Measurements from ENCODE around the gene RIPPLY2. TPM values are rescaled to one million over a fixed set of nuclear protein-coding genes. Genes with fewer than 3 reads are reported as not detected.

The RIPPLY2 gene
- total and polyA plus RNA-seq, 2 of the 4 experiments (the other 2 are of a cell fraction) = 0.32 TPM; not detected in 1

DNA sequence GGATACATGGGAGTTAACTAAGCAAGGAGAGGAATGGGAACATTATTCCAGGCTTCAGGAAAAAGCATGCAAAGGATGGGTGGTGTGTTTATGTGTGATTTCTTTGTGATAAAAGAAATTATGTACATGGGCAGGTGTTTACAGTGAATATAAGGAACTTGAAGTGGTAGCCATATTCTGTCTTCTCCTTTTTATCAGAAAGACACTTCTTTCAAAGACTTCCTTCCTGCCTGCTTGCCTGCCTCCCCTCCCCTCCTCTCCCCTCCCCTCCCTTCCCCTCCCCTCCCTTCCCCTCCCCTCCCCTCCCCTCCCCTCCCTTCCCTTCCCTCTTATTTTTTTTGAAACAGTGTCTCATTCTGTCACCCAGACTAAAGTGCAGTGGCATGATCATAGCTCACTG is 20.7 kb downstream of the RIPPLY2 start:
- no peak overlapping the region for H3K27ac ChIP-seq (ENCODE audit: insufficient read depth, low read length)
- H3K9ac ChIP-seq (ENCODE audit: low read depth, low read length) = no peak overlapping the region
- no peak overlapping the region for H3K4me2 ChIP-seq (ENCODE audit: low read depth, low read length)
- no peak overlapping the region for H2BK120ac ChIP-seq (ENCODE audit: low read depth, low read length)
- ChIA-PET CTCF (no interaction called here), POLR2A (ENCODE audit: unreplicated experiment) (no interaction called here)
- dilution Hi-C loops (cut with HindIII; ENCODE audit: low sequenced_read_pairs, unreplicated experiment) (no loop called here), in situ Hi-C loops (cut with MboI; ENCODE audit: low sequenced_read_pairs) (no loop called here), intact Hi-C loops (cut with micrococcal nuclease) (no loop called here)
- no peak overlapping the region for H2BK20ac ChIP-seq (ENCODE audit: low read depth, low read length)
- no peaks in the 10 kb centered on the region for H3K27me3 ChIP-seq (ENCODE audit: control insufficient read depth, insufficient read depth, low read length)
- ATAC-seq (ENCODE audit: low read depth) = no peak
- H2BK5ac ChIP-seq (ENCODE audit: low read depth, low read length, poor library complexity, severe bottlenecking) = no peak overlapping the region
- H2AFZ ChIP-seq (replicated peaks; ENCODE audit: low read length, poor library complexity) = no peak overlapping the region
- H3K79me1 ChIP-seq (ENCODE audit: low read depth in 1 of 2, low read length in 2 of 2) = peaks cover 5 to 29% of the 10 kb centered on the region in 2 experiments; a peak in 3 of 4 replicates
- no peak overlapping the region for H3K4me3 ChIP-seq (ENCODE audit: insufficient read depth, low read depth, low read length)
- H3K36me3 ChIP-seq (ENCODE audit: control insufficient read depth, insufficient read depth, low read length) = no peaks in the 10 kb centered on the region
- BruUV-seq (replicated peaks) = no TSS peak
- no peak overlapping the region for H3K56ac ChIP-seq (ENCODE audit: extremely low read depth, insufficient read depth, low read length)
- H3K9me3 ChIP-seq (ENCODE audit: control insufficient read depth, insufficient read depth, low read length) = no peaks in the 10 kb centered on the region
- H3K4ac ChIP-seq (ENCODE audit: low read depth, low read length) = no peak overlapping the region
- H4K20me1 ChIP-seq (ENCODE audit: insufficient read depth, low read length) = 0 out of 2 replicates have a peak, but pooled peaks cover under 1% of the 10 kb centered on the region
- H4K5ac ChIP-seq (ENCODE audit: low read depth, low read length) = no peak overlapping the region
- H2AK9ac ChIP-seq (replicated peaks; ENCODE audit: low read depth, low read length, poor library complexity) = no peak overlapping the region
- H3K4me1 ChIP-seq (ENCODE audit: control insufficient read depth, insufficient read depth, low read length) = no peaks in the 10 kb centered on the region
- H4K8ac ChIP-seq (ENCODE audit: low read depth in 2 of 2, low read length in 2 of 2) = no peak overlapping the region
- H3K14ac ChIP-seq (replicated peaks; ENCODE audit: low read depth, low read length) = no peak overlapping the region
- H3K18ac ChIP-seq (ENCODE audit: low read depth, low read length) = no peak overlapping the region
- TF ChIP-seq SMC3 (IDR thresholded peaks at IDR 0.05; ENCODE audit: low read depth, low read length) = no peak
- no peak for TF ChIP-seq MAFK (IDR thresholded peaks at IDR 0.05; ENCODE audit: low read depth, low read length)
- TF ChIP-seq, protein P1, sequence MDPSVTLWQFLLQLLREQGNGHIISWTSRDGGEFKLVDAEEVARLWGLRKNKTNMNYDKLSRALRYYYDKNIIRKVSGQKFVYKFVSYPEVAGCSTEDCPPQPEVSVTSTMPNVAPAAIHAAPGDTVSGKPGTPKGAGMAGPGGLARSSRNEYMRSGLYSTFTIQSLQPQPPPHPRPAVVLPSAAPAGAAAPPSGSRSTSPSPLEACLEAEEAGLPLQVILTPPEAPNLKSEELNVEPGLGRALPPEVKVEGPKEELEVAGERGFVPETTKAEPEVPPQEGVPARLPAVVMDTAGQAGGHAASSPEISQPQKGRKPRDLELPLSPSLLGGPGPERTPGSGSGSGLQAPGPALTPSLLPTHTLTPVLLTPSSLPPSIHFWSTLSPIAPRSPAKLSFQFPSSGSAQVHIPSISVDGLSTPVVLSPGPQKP (IDR thresholded peaks at IDR 0.05; ENCODE audit: borderline replicate concordance, low read depth, low read length) = no peak
- TF ChIP-seq CHD1 (IDR thresholded peaks at IDR 0.05; ENCODE audit: low read depth, low read length) = no peak
- no peak for TF ChIP-seq BHLHE40 (IDR thresholded peaks at IDR 0.05; ENCODE audit: low read depth, low read length)
- TF ChIP-seq FOS (IDR thresholded peaks at IDR 0.05; ENCODE audit: low read depth, low read length) = no peak
- TF ChIP-seq MAZ (IDR thresholded peaks at IDR 0.05; ENCODE audit: borderline replicate concordance, low read depth, low read length) = no peak
- TF ChIP-seq, protein P2, sequence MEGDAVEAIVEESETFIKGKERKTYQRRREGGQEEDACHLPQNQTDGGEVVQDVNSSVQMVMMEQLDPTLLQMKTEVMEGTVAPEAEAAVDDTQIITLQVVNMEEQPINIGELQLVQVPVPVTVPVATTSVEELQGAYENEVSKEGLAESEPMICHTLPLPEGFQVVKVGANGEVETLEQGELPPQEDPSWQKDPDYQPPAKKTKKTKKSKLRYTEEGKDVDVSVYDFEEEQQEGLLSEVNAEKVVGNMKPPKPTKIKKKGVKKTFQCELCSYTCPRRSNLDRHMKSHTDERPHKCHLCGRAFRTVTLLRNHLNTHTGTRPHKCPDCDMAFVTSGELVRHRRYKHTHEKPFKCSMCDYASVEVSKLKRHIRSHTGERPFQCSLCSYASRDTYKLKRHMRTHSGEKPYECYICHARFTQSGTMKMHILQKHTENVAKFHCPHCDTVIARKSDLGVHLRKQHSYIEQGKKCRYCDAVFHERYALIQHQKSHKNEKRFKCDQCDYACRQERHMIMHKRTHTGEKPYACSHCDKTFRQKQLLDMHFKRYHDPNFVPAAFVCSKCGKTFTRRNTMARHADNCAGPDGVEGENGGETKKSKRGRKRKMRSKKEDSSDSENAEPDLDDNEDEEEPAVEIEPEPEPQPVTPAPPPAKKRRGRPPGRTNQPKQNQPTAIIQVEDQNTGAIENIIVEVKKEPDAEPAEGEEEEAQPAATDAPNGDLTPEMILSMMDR (conservative IDR thresholded peaks at IDR 0.05; ENCODE audit: low read depth, low read length) = no peak
- TF ChIP-seq MXI1 (IDR thresholded peaks at IDR 0.05; ENCODE audit: borderline replicate concordance, low read depth, low read length) = no peak
- TF ChIP-seq, protein P3, sequence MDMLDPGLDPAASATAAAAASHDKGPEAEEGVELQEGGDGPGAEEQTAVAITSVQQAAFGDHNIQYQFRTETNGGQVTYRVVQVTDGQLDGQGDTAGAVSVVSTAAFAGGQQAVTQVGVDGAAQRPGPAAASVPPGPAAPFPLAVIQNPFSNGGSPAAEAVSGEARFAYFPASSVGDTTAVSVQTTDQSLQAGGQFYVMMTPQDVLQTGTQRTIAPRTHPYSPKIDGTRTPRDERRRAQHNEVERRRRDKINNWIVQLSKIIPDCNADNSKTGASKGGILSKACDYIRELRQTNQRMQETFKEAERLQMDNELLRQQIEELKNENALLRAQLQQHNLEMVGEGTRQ (IDR thresholded peaks at IDR 0.05; ENCODE audit: low read depth, low read length) = no peak
- no peak for TF ChIP-seq RAD21 (IDR thresholded peaks at IDR 0.05; ENCODE audit: low read length)
- no peak for TF ChIP-seq CEBPB (IDR thresholded peaks at IDR 0.05; ENCODE audit: low read depth, low read length)
- no peak for TF ChIP-seq RFX5 (IDR thresholded peaks at IDR 0.05; ENCODE audit: low read depth, low read length)
- no peak for TF ChIP-seq RCOR1 (IDR thresholded peaks at IDR 0.05; ENCODE audit: insufficient replicate concordance, low read length)
- no peak for TF ChIP-seq NFE2L2 (IDR thresholded peaks at IDR 0.05; ENCODE audit: low read depth, low read length)
- TF ChIP-seq POLR2A (IDR thresholded peaks at IDR 0.05; ENCODE audit: low read depth, low read length) = no peak
- no peak overlapping the region for H3K23ac ChIP-seq (ENCODE audit: low read depth, low read length)
- no peak overlapping the region for H4K91ac ChIP-seq (ENCODE audit: insufficient read depth, low read depth, low read length)
- no peak overlapping the region for H2AK5ac ChIP-seq (ENCODE audit: low read depth, low read length)
- H2BK15ac ChIP-seq (ENCODE audit: low read depth, low read length) = no peak overlapping the region
- no peaks in the 10 kb centered on the region for H3K9me1 ChIP-seq (ENCODE audit: insufficient read depth, low read length)
- no peak for DNase-seq
